Left ventricle myocardium inferior (tissue), 1 donor: ENCODE measurements around the gene LRRFIP1. TPM values are rescaled to one million over a fixed set of nuclear protein-coding genes. Genes with fewer than 3 reads are reported as not detected.

Experiments used
- DNase-seq: peaks from one replicate; pipeline ENCODE4 v3.0.0-alpha.2; 2020
- H3K27ac ChIP-seq: fragments of 200-600 bp; replicated peaks from 2 replicates; pipeline ENCODE4 v1.8.0; 2021
- H3K27me3 ChIP-seq: fragments of 200-600 bp; 2 replicates; pipeline ENCODE4 v1.8.0; 2021; ENCODE audit warnings: low read depth
- H3K36me3 ChIP-seq: fragments of 200-600 bp; 2 replicates; pipeline ENCODE4 v1.8.0; 2021
- H3K4me1 ChIP-seq: fragments of 200-600 bp; 2 replicates; pipeline ENCODE4 v1.8.0; 2021
- H3K4me3 ChIP-seq: fragments of 200-600 bp; 2 replicates; pipeline ENCODE4 v1.8.0; 2021; ENCODE audit warnings: mild to moderate bottlenecking, moderate library complexity
- H3K9me3 ChIP-seq: fragments of 200-600 bp; replicated peaks from 2 replicates; pipeline ENCODE4 v1.8.0; 2021
- intact Hi-C: fragments of 100-400 bp; cut with micrococcal nuclease; formaldehyde crosslinking; loops from one replicate; pipeline ENCODE4 v1.11.0; 2022
- total RNA-seq: library from RNA; stranded (reverse); fragmentation: NEBNext Ultra II Directional; extraction: Animal tissue kit (Norgen Biotek cat#: 25700); gene quantifications from one replicate; pipeline ENCODE4 v1.2.1, GENCODE V29; 2021
- TF ChIP-seq, protein P1 (sequence below): fragments of 200-600 bp; IDR thresholded peaks from 2 replicates; pipeline ENCODE4 v1.8.0; 2021; ENCODE audit warnings: antibody characterized with exemption, mild to moderate bottlenecking, borderline replicate concordance
- donor health status: DM: no; HTN: yes; CAD: no; lungs with severe emphysema.

Gene LRRFIP1
- total RNA-seq, 1 donor from 2014 or later: 97.1 TPM

DNA sequence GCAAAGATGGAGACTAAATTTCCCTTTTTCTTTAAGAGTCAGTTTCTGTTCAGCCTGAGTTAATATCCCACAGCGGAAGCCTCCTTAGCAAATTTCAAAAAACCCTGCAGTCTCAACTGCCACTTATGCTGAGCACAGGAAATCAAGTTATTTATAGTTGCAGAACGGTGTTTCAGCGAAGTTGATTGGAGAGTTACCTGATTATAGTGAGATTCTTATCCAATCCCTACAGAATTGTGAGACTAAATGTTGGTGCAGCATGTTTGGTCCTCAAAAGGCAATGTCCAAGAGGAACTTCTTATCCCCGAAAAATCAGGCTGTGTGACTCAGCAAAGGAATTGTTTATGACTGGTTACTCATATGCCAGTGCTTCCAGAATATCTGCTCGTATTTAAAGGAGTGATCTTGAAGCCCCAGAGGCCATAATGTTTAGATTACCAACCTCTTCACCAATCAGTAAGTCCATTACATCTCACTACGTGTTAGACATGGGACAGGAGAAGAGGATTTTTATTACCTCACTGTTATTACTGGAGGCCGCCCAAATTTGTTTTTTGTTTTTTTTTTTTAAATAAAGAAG is 67.9 kb downstream of the LRRFIP1 start:
- peaks cover 95% of the 10 kb centered on the region for H3K4me1 ChIP-seq
- H3K9me3 ChIP-seq: no peaks in the 10 kb centered on the region
- intact Hi-C loops: loop anchor here (5.0 kb wide), 1 partner anchor 37 kb away; no protein-coding TSS in a partner anchor
- no peaks in the 10 kb centered on the region for H3K27me3 ChIP-seq
- H3K36me3 ChIP-seq: no peaks in the 10 kb centered on the region
- peak overlapping the region; percentile 94 for H3K4me3 ChIP-seq
- no peak for DNase-seq
- TF ChIP-seq, protein P1, sequence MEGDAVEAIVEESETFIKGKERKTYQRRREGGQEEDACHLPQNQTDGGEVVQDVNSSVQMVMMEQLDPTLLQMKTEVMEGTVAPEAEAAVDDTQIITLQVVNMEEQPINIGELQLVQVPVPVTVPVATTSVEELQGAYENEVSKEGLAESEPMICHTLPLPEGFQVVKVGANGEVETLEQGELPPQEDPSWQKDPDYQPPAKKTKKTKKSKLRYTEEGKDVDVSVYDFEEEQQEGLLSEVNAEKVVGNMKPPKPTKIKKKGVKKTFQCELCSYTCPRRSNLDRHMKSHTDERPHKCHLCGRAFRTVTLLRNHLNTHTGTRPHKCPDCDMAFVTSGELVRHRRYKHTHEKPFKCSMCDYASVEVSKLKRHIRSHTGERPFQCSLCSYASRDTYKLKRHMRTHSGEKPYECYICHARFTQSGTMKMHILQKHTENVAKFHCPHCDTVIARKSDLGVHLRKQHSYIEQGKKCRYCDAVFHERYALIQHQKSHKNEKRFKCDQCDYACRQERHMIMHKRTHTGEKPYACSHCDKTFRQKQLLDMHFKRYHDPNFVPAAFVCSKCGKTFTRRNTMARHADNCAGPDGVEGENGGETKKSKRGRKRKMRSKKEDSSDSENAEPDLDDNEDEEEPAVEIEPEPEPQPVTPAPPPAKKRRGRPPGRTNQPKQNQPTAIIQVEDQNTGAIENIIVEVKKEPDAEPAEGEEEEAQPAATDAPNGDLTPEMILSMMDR: no peak
- H3K27ac ChIP-seq: peak overlapping the region; percentile 94

DNA sequence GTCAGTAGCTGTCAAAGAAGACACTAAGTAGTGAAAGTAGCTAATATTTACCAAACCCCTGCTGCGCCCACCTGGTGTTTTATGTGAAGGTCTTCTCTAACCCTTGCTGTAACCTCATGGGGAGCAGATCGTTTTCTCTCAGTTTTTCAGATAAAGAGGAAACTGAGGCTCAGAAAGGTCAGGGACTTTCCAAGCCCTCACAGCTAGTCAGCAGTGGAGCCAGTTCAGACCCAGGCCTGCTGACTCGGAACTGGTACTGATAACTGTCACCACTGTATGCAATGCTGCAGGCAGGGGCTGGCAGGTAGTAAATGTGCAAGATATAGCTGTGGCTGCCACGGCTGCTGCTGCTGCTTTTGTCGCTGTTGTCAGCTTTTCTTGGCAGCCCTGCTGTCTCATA is 69.1 kb downstream of the LRRFIP1 start:
- Histone ChIP-seq H3K27me3 (no peaks in the 10 kb centered on the region), H3K4me1 (peaks cover 95% of the 10 kb centered on the region), H3K4me3 (peak overlapping the region; percentile 22), H3K9me3 (no peaks in the 10 kb centered on the region), H3K36me3 (no peaks in the 10 kb centered on the region), H3K27ac (peak overlapping the region; percentile 94)
- TF ChIP-seq, protein P1: no peak
- intact Hi-C loops: loop anchor here (5.0 kb wide), 1 partner anchor 36 kb away; no protein-coding TSS in a partner anchor
- no peak for DNase-seq

DNA sequence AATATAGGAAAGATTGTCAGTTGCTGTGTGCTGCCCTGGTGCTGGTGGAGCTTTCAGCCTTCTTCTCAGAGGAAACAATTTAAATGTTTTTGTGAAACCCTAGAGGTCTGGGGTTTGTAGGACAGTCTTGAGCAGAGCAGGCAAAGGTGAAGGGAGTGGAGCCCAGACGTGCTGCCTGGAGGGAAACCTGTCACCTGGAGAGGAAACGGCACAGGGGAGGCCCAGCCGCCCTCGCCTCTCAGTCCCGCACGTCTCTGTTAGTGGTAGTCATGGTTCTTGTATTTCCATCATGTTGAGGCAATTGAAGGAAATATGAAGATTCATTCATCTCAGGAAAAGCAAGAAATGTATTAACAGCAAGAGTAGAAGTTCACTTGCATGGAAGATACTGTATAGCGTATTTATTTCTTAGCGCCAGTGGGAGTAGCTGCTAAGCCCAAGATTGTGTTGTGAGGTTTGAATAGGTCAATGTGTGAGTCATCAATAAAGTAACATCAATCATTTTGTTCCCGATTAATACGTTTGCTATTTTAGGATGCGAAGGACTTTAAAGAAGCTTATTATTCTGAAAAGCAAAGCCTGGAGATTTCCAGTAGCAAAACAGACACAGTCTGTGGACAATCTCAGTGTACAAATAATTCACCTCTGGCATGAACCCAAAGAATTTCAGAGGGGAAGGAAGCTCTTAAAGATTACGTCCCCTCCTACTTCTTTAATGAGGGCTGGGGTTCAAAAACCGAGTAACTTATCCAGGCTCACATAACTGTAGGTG is 70.4 kb downstream of the LRRFIP1 start:
- Histone ChIP-seq H3K27ac (peak overlapping the region; percentile 94), H3K36me3 (no peaks in the 10 kb centered on the region), H3K4me3 (no peak overlapping the region), H3K9me3 (no peaks in the 10 kb centered on the region), H3K4me1 (peaks cover 100% of the 10 kb centered on the region), H3K27me3 (no peaks in the 10 kb centered on the region)
- DNase-seq: no peak
- intact Hi-C loops: loop anchor here (5.0 kb wide), 1 partner anchor 35 kb away; no protein-coding TSS in a partner anchor
- TF ChIP-seq, protein P1: no peak

DNA sequence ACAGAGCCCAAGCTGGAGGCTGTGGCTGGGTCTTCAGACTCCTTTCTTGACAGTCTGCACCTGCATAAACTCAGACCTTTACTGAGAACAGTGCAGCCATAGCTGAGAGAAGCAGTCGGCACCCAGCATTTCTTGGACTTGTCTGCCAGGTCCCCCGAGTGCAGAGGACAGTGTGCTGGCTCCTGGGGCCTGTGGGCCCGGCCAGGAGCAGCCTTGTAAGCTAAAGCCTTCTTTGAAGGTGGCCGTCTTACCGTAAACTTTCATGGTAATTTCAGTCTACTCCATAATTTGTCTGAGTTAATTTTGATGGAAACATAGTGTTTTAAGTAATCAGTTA is 70.9 kb downstream of the LRRFIP1 start:
- Histone ChIP-seq H3K27me3 (no peaks in the 10 kb centered on the region), H3K9me3 (no peaks in the 10 kb centered on the region), H3K4me3 (no peak overlapping the region), H3K27ac (peak overlapping the region; percentile 94), H3K4me1 (peaks cover 100% of the 10 kb centered on the region), H3K36me3 (no peaks in the 10 kb centered on the region)
- DNase-seq: no peak
- intact Hi-C loops: loop anchor here (5.0 kb wide), 1 partner anchor 34 kb away; no protein-coding TSS in a partner anchor
- TF ChIP-seq, protein P1: no peak

DNA sequence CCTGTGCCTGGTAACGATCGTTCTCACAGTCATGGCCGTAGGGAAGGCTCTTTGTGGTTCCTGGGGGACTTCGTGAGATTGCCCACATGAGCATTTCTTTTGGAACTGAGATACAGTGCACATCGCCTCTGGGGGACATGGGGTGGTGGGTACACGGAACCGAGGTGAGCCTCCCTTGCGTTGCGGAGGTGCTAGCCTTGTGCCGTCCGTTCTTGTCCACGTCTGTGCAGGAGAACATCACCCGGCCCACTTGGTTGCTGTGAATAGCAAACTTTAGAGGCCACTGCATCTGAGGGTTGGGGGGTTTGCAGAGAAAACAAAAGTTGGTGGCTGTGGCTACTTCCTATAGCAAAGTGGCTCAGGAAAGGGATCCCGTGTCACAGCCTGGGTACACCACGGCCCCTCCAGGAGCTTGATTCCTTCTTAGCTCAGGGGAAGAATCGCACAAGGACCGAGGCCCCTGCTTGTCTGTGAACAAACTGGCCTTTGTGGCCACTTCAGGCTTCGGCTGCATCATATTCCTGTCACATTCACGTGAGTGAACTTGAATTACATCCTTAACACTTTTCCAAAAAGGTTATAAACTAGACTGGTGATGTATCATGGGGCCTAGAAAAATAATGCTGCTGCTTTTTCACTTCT is 72.6 kb downstream of the LRRFIP1 start:
- Histone ChIP-seq H3K27me3 (no peaks in the 10 kb centered on the region), H3K4me3 (peak overlapping the region; percentile 16), H3K36me3 (no peaks in the 10 kb centered on the region), H3K27ac (peak overlapping the region; percentile 86), H3K9me3 (no peaks in the 10 kb centered on the region), H3K4me1 (peaks cover 100% of the 10 kb centered on the region)
- intact Hi-C loops: loop anchor here (5.0 kb wide), 1 partner anchor 32 kb away; no protein-coding TSS in a partner anchor
- TF ChIP-seq, protein P1: no peak
- DNase-seq: no peak
